HG03442 (cell line): ENCODE measurements around the gene ABCB6.

Experiments used
- ATAC-seq: cut with Tn5 transposase; IDR thresholded peaks from one replicate; pipeline ENCODE4 v1.9.1; 2021; ENCODE audit warnings: mild to moderate bottlenecking, moderate library complexity; ENCODE audit not compliant: unreplicated experiment

The ABCB6 gene

DNA sequence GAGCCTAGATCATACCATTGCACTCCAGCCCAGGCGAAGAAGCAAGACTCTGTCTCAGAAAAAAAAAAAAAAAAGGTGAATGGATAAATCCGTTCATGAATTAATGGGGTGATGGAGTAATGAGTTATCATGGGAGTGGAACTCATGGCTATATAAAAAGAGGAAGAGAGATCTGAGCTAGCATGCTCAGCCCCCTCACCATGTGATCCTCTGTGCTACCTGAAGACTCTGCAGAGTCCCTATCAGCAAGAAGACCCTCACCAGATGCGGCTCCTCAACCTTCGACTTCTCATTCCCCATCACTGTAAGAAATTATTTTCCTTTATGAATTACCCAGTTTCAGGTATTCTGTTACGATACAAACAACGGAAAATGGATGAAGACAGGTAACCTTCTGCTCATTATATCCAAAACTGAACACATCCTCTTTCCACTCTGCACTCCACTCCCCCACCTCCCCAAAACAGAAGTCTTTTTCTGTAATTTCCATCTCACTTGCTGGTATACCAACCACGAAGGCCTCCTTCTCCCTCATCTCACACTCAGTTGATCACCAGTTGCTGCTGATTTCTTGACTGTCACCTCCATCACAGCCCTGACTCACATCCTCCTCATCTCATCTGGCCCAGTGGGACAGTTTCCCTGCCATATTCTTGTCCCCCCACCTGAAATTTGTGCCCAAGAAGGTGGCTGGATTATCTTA is 31.9 kb downstream of the ABCB6 start:
- ATAC-seq = no peak

DNA sequence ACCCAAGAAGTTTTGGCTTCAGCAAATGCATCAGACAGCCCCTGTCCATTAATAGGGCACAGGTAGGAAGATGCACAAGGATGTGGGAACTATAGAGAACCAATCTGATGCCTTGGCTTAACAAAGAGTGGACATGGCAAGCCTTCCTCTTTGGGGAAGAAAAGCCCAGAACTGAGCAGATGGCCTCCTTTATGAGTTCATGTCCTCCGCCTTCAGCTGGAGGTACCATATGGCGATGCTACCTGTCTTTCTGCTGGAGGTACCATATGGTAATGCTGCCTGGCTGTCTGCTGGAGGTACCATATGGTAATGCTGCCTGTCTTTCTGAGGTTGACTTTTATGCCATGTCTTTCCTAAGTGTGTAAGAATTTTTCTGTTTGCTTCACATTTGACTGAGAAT is 34.6 kb downstream of the ABCB6 start:
- no peak for ATAC-seq

DNA sequence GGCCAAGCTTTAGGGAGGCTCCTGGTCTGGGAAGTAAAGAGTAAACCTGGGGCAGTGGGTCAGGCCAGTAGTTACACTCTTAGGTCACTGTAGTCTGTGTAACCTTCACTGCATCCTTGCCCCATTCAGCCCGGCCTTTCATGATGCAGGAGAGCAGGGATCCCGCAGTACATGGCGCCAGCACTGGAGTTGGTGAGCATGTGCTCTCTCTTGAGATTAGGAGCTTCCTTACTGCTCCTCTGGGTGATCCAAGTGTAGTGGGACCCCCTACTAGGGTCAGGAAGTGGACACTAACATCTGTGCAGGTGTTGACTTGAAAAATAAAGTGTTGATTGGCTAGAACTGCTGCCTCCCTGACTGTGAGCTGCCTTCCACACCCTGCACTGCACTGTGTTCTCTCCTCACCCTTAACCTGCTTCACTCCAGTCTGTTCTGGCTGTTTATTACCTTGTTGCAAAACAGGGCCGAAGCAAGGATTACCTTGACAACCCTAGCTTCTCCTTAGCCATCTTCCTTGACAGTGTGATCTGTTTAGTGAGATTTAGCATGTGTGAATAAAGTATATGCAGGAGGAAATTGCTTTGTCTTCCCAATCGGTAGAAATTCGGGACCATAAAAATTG is 35.5 kb downstream of the ABCB6 start:
- no peak for ATAC-seq

DNA sequence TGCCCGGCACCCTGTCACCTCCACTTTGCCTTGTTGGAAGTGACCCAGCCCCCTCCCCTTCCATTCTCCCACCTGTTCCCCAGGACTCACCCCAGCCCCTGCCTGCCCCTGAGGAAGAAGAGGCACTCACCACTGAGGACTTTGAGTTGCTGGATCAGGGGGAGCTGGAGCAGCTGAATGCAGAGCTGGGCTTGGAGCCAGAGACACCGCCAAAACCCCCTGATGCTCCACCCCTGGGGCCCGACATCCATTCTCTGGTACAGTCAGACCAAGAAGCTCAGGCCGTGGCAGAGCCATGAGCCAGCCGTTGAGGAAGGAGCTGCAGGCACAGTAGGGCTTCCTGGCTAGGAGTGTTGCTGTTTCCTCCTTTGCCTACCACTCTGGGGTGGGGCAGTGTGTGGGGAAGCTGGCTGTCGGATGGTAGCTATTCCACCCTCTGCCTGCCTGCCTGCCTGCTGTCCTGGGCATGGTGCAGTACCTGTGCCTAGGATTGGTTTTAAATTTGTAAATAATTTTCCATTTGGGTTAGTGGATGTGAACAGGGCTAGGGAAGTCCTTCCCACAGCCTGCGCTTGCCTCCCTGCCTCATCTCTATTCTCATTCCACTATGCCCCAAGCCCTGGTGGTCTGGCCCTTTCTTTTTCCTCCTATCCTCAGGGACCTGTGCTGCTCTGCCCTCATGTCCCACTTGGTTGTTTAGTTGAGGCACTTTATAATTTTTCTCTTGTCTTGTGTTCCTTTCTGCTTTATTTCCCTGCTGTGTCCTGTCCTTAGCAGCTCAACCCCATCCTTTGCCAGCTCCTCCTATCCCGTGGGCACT is 36.2 kb downstream of the ABCB6 start:
- no peak for ATAC-seq

DNA sequence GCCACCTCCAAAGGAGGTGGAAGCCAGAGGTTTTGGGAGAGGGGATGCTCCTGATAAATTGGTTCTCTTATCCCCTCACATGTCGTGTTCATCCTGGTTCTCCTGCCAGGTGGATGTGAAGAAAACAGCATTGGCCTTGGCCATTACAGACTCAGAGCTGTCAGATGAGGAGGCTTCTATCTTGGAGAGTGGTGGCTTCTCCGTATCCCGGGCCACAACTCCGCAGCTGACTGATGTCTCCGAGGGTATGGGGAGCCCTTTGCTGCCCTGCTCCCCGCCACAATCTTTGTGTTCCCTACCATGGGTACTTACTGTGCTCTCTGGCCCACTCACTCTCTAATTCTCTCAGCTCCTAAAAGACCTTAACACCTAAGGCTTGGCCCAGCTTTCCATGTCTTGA is 37.2 kb downstream of the ABCB6 start:
- no peak for ATAC-seq

DNA sequence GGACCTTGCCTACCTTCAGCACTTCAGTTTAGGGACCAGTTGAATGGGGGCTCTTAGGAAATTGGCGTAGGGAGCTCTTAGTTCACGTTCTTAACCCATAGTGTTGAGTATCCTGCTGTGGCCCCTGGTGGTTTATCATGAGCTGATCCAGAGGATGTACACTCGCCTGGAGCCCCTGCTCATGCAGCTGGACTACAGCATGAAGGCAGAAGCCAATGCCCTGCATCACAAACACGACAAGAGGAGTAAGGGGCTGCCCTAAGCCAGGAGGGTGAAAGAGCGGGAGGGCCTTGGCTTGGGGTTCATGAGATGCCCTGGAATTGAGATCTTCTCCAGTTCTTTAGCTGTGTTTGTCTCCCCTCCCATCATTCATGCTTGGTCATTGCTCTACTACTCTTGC is 37.8 kb downstream of the ABCB6 start:
- no peak for ATAC-seq

DNA sequence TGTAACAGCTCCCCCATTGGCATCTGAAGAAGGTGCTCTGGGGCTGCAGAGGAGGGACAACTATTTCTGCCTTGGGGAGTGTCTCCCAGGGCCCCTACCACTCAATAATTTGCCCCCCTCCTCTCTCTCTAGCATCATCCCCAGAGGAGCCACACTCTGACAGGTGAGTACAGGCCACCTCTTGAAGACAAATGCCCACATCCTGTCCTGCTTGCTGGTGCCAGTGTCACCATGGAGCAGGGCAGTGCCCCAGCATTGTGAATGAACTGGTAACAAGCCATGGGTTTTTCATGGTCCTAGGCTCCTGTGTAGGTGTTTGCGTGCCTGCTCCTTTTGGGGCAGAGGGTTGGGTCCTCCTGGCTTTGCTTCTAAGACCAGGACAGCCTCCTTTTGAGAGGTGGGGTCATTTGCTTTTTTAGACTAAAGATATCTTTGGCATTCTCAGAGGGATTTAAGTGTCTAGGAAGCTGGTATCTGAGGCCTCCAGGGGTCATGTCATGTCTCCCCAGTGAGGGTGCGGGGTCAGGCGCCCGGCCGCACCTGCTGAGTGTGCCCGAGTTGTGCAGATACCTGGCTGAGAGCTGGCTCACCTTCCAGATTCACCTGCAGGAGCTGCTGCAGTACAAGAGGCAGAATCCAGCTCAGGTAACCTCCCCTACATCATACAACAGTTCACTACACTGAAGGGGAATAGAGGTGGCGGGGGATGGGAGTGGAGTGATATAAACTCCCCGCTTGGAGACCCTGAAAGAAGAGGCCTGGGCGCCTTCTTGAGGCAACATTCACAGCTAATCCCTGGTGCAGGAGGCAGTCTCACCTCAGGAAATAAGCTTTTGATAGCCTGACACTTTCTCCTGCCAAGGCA is 38.9 kb downstream of the ABCB6 start:
- no peak for ATAC-seq

DNA sequence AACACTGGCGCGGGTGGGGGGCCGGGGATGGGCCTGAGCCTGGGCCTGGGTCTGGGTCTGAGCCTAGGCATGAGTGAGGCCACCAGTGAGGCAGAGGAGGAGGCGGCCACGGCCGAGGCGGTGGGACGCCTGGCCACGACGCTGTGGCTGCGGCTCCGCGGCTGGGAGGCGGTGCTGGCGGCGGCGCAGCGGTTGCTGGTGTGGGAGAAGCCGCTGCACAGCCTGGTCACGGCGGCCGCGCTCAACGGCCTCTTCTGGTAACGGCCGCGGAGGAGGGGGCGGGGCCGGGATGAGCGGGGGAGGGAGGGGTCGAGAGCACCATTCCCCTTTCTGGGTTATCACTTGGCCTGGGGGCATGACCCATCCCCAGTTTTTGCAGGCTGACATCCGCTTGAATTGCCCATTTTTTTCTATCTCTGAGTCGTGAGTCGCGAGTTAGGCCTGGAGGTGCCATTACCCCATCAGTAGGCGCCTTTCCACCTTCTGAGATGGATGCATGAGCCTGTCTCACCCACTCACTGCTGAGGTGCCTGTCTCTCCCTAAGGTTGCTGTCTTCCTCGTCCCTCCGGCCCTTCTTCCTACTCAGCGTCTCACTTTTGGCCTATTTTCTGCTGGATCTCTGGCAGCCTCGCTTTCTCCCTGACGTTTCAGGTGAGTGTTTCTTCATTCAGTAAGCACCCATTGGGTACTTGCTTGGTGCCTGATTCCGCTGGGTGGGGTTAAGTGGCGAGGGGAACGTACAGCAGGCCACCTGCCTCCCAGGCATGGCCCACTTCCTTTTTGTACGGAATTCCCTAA is 40.2 kb downstream of the ABCB6 start:
- peak; percentile 18 for ATAC-seq

DNA sequence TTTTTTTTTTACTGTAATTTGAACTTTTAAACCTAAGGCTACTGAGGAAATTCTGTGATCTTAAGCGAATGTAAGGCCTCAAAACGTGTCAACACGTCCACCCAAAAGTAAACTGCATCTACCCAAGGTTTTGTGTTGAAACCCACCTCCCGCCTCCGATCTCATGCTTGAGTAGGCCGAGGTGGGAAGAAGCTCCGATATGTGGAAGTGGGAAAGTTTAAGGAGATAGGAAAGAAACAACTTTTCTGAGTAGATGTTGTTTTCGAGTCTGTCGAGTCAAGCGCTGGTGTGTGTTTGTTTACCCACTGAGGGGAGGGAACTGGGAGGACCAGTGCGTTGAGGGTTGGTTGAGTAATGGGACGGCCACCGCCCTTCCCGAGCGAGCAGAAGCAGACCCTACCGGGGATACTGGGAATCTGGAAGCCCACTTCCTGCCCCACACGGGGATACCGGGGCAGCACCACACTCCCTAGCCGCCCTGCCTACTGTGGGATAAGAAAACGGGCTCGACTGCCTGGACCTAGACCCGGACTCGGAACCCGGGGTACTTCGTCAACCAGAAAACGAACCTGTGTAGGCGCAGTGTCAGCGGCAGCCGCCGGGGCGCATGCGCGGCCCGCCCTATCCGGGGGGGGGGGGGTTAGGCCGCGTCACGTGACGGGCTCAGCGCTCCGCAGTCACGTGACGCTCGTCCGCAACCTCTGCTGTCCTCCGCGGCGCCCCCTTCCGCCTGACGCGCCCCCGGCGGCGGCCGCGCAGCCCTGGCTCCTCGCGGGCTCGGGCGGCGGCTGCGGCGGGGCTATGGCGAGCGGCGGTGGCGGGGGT is 41.0 kb downstream of the ABCB6 start, which contains the start of gene RETREG2:
Gene RETREG2, plus strand, starts transcription at position 724 of the 825 bp plus-strand sequence. Its CDS starts 78 bp downstream, at position 802.
- ATAC-seq = peak; percentile 34

DNA sequence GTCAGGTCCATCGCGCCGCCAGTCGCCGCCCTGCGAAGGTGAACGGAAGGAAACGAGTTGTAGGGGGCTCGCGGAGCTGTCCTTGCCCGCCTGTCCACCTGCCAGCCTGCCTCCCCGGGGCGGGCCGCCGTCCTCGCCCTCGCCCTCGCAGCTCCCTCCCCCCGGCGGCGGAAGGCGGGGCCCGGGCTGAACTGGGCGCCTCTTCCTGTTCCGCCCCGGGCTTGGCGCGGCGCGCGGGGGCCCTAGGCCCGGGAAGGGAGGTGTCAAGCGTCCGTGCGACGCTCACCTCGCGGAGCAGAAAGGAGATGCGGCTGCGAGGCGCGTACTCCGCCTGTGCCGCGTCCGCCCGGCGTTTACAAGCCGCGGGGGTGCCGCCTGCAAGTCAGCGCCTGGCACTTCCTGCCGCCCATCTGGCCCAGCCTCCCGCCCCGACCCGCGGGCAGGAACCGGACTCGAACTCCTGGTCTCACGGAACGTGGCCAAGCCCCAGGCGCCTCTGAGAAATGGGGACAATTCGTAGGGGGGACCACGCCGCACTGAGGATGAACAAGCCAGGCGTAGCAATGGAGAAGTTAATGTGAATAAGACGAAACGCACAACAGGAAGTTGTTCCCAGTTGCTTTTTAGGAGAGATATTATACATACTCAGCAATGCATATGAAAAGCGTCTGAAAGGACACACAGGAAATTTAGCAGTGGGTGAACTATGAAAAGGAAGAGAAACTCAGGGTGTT is 41.8 kb downstream of the ABCB6 start, which contains the start of gene CNPPD1:
Gene CNPPD1, minus strand, starts transcription at position 108 of the 734 bp plus-strand sequence. Its CDS starts 97 bp downstream, at position 11.
- peak; percentile 61 for ATAC-seq

DNA sequence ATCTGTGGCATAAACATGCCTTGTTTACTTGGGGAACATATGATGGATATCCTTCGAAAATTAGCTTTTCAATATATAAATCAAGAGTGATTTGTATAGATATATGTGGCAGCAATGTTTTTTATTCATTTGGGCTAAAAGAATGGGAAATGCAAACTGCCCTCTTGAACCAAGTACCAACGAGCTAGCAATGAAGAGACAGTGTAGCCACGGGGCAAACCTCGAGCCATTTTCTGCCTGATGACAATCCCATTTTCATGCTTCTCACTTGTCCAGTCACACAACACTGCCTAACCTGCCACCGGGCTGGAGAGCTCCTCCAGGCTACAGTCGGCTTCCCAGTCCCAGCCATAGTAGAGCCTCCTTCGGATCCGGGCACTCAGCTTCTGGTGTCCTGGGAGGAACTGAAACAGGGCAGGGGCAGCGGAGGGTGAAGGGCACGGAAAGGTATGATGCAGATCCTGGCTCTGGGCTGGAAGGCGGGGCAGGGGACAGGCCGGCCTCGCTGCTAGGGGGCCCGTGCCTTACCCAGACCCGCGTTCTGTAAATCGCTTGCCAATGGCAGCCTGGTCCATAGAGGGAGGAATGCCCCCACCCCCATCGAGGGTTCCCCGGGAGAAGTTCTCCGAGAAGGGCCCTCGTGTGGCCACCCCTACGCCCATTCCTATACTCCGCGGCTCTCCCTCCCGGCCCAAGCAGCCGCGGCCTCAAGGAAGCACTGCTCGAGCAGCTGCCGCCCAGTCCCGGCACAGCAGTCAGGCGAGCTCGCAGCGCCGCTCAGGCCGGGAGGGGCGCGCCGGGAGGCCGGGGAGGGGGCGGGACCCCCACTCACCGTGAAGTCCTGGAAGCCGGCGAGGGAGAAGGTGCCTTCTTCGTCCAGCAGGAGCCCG is 42.6 kb downstream of the ABCB6 start:
- peak; percentile 31 for ATAC-seq

DNA sequence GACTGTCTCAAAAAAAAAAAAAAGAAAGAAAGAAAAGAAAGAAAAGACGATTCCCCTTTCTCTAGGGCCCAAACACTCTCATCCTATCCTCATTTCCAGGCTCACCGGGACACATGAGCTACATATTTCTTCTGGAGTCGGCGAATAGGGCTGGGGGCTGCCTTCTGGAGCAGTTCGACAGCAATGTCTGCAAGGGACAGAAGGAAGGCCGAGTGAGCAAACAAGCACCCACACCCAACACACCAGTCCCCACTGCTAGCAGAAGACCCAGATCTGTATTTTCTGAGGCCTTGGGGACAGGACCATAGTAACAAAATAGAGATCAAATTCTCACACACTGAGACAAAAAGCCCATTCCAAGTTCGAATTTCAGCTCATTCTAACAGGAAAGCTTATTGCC is 43.3 kb downstream of the ABCB6 start:
- no peak for ATAC-seq

DNA sequence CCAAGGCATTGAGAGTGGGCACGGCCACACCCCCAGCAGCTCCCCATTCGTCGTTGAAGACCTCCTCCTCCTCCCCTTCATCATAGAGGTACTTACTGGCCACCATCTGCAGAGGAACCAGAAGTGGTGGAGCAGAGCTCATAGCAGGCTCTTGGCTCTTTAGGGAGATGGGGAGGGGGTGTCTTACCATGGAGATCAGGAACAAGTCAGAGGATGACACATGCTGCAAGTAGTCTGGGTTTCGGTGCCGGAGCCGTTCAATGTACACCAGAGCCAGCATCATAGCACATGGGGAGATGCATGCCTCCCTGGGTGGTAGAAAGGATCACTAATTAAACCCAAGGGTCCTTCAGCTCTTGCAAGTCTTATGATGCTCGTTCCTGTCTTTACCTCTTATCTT is 44.0 kb downstream of the ABCB6 start:
- ATAC-seq = no peak

DNA sequence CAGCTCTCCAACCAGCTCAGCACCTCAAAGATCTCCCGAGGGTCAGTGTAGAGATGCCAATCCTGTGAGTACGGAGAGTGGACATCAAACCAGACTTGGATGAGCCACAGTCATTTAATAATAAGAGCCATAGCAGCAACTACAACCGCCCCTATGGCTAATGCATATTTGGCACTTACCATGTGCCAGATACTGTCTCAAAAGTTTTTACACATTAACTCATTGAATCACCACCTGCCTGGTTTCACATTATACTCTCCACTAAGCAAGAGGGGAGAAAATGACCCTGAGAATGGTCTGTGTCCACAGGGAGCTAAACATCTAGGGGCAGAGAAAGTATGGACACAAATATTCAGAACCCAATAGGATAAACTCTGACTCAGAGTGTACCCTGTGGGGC is 44.6 kb downstream of the ABCB6 start:
- ATAC-seq = no peak

DNA sequence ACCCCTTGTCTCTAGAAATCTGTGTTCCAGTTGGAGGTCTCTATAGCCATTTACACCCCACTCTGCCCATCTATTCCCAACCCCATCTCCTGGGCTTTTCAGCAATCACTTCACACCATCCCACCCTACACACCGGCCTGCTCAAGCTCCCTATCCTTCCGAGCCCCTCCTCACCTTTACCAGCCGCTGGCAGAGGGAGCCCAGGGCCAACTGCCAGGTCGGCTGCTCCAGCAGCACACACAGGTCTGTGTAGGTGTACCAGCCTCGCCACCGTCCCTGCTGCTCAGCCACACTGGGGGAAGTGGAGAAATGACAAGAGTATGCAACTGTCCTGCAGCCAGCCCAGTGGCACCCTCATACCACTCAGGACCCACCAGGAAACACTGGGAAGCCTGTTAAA is 45.6 kb downstream of the ABCB6 start:
- no peak for ATAC-seq

DNA sequence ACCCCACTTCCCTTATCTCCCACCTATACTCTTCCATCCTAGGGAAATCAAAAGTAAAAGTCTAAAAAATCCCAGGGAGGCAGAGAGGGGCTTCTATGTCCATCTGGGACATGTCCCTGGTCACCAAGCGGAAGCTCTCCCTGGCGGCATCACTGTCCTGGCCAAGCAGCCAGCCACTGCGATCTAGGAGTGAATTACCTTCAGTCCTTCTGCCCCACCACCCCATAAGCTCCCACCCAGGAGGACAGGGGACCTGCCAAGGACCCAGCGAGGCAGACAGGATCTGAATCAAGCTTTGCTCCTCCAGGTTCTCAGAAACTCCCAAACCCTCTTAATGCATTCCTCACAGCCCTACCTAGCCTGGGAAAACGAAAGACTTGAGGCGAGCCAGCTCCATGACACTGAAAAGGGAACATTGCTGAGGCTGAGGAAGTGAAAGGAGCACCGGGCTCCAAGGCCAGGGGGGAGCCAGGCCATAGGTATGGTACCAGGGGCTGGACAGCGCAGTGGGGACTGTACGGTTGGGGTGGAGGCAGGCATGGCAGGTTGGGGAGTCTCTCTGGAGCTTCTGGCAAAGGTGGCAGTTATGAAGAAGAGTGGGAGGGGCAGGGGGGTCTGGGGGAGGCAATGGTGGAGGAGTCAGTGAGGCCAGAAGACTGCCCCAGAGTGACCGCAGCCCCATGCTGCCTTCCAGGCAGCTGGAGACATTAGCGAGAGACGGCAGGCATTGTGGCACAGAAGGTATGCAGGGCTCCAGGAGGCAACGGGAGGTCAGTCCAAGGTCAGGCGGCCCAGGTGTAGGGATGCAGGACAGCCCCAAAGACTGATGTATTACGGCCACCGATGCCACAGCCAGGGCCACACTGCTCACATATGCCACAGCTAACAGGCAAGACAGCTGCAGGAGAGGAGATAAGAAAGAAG is 46.3 kb downstream of the ABCB6 start:
- ATAC-seq = no peak
